ENCODE measurements around the gene SMYD1. TPM values are rescaled to one million over a fixed set of nuclear protein-coding genes. Genes with fewer than 3 reads are reported as not detected.

The SMYD1 gene
- total RNA-seq, 2 donors from 2014 or later: 0.45 TPM; not detected in 1

GRCh38 chr2:88161446-88162244 lies 94.0 kb downstream of the SMYD1 start:
- DNase-seq (no peak), ATAC-seq (no peak)
- intact Hi-C loops (cut with DNase I, micrococcal nuclease): loop anchor here (10.0 kb wide), 2 partner anchors 97 to 1347 kb away; partner anchors contain the start of gene SMYD1 (in 1 of the 2)

Small RNAs within 50 kb of the gene (microRNA-seq; reads per million reads assigned to microRNA genes)
- 0 to 0.53 reads per million in 2 donors for gene MIR4780

Other genes starting within 250 kb of the SMYD1 start
- gene RGPD2, start 242.0 kb upstream of the SMYD1 start, total RNA-seq: 1 to 10 TPM; 2.6 to 5.6 TPM
- 10 to 100 TPM in 1 of 2 donors, 1 to 10 TPM in 1; 5.0 to 15.7 TPM for gene RNU2-63P, start 51.3 kb upstream of the SMYD1 start, total RNA-seq
- 10 to 100 TPM; 41.5 to 58.4 TPM for gene KRCC1, start 12.0 kb upstream of the SMYD1 start, total RNA-seq
- gene FABP1, start 60.2 kb downstream of the SMYD1 start, total RNA-seq: 1,000 to 10,000 TPM; 2,293 to 3,160 TPM
- gene THNSL2, start 102.5 kb downstream of the SMYD1 start, total RNA-seq: 10 to 100 TPM; 10.5 to 18.8 TPM